Measurements from ENCODE around the gene RASA3. TPM values are rescaled to one million over a fixed set of nuclear protein-coding genes. Genes with fewer than 3 reads are reported as not detected.

Gene RASA3
- total and polyA plus RNA-seq, 2 of the 8 experiments (the other 6 are each of a cell fraction or from before 2014, with no cell fraction given), result 7.5 to 21.9 TPM

DNA sequence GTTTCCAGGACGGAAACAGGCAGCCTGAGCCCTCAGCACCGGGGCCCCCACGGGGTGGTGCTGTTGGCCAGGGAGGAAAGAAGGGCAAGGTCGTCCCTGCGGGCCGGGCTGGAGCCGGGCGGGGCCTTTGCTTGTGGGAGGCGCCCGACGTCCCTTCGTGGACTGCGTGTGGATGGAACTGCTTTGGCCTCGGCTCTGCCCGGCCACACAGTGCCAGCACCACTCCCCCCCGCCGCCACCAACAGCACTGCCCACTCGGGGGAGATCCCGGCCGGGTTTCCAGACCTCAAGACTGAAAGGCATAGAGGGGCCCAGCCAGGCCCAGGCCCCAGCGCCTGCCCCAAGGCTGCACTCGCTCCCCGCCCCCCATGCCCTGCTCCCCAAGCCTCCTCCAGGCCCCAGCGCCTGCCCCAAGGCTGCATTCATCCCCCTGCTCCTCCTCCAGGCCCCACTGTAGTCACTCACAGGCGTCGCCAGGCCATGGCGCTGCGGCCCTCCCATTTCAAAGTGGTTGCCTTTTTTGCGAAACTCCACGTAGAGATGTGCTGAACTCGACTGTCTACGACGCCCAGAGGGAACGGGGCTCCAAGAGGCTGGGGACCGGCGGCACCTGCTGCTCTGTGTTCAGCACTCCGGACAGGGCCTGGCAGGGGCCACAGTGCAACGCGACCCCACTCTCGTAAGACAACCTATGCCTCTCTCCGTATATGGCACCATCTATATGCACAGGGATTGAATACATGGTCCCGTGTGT is 181.0 kb downstream of the RASA3 start (continued):
- TF ChIP-seq HDAC6 (IDR thresholded peaks at IDR 0.05; ENCODE audit: low read depth, low read length) (no peak), YY1 (IDR thresholded peaks at IDR 0.05; ENCODE audit: low read depth, low read length) (no peak), RAD21 (IDR thresholded peaks at IDR 0.05 in 1 of 2, conservative IDR thresholded peaks at IDR 0.05 in 1 of 2; ENCODE audit: low read depth in 2 of 2, low read length in 2 of 2) (peak; percentile 92 to 95), CBX8 (IDR thresholded peaks at IDR 0.05; ENCODE audit: borderline replicate concordance, low read depth, low read length) (no peak), JUND (IDR thresholded peaks at IDR 0.05; ENCODE audit: low read length) (no peak), BACH1 (IDR thresholded peaks at IDR 0.05; ENCODE audit: low read length) (no peak)
- TF ChIP-seq, protein P1, sequence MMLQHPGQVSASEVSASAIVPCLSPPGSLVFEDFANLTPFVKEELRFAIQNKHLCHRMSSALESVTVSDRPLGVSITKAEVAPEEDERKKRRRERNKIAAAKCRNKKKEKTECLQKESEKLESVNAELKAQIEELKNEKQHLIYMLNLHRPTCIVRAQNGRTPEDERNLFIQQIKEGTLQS (IDR thresholded peaks at IDR 0.05; ENCODE audit: insufficient read depth, low read depth, low read length), result no peak
